Right lobe of liver (tissue), 6 donors: Measurements from ENCODE around the gene NDUFAF5. TPM values are rescaled to one million over a fixed set of nuclear protein-coding genes. Genes with fewer than 3 reads are reported as not detected.

Source experiments
- ATAC-seq, 4 donors: fragments of 200-7000 bp; cut with Tn5 transposase; one replicate each; pipeline ENCODE4 v1.9.1; 2020; ENCODE audit warnings: mild to moderate bottlenecking in 4 of 4, moderate library complexity in 4 of 4
- DNase-seq, 3 donors: peaks; one replicate each; pipeline ENCODE4 v3.0.0-alpha.2; 2020
- H3K27ac ChIP-seq, 3 donors: fragments of 200-600 bp; one replicate each; pipeline ENCODE4 v1.8.0; 2022
- H3K27me3 ChIP-seq, 2 donors: fragments of 200-600 bp; one replicate each; pipeline ENCODE4 v1.8.0; 2022
- H3K36me3 ChIP-seq, 4 donors: fragments of 200-600 bp; sonication (generic) in 1 of 4; one replicate each; pipeline versions ENCODE4 v1.5.1 to v1.8.0; 2017 to 2022; ENCODE audit warnings: control low read depth in 1 of 4
- H3K4me1 ChIP-seq, 4 donors: fragments of 200-600 bp; sonication (generic) in 1 of 4; one replicate each; pipeline versions ENCODE4 v1.5.1 to v1.8.0; 2017 to 2022; ENCODE audit warnings: control low read depth in 1 of 4
- H3K4me3 ChIP-seq, 3 donors: fragments of 200-600 bp; one replicate each; pipeline ENCODE4 v1.8.0; 2022
- H3K9me3 ChIP-seq, 4 donors: fragments of 200-600 bp; sonication (generic) in 1 of 4; one replicate each; pipeline versions ENCODE4 v1.5.1 to v1.8.0; 2017 to 2022; ENCODE audit warnings: control low read depth in 1 of 4
- POLR2A ChIP-seq: fragments of 450-650 bp; IDR thresholded peaks from one replicate; pipeline ENCODE4 v1.6.1; 2017; ENCODE audit warnings: antibody characterized with exemption, mild to moderate bottlenecking
- WGBS: methylation state at CpG from one replicate; pipeline ENCODE4 v1.1.6; 2018; ENCODE audit warnings: low coverage, low lambda C conversion rate; ENCODE audit not compliant: insufficient coverage; ENCODE audit errors: missing lambda C conversion rate; 5-methylcytosine and 5-hydroxymethylcytosine counted together
- intact Hi-C, 2 donors: fragments of 100-400 bp; cut with DNase I; formaldehyde crosslinking; loops; one replicate each; pipeline versions ENCODE4 v1.11.2 to v1.14.1; 2022
- total RNA-seq, 6 experiments: library from RNA; depleted of rRNA in 2 of 6; stranded (reverse); fragments of >200 nt in 2 of 6; fragmentation: NEBNext Ultra II Directional in 3 of 6; extraction: Animal tissue kit (Norgen Biotek cat#: 25700) in 3 of 6; gene quantifications; one replicate each; pipeline versions ENCODE4 v1.1.0 to v1.2.4, GENCODE V29; 2016 to 2023
- TF ChIP-seq, protein P1 (sequence below), 4 donors: fragments of 200-600 bp in 3 of 4; fragments of 450-650 bp in 1 of 4; IDR thresholded peaks; one replicate each; pipeline versions ENCODE4 v1.5.1 to v1.8.0; 2016 to 2022; ENCODE audit warnings: antibody characterized with exemption in 4 of 4, mild to moderate bottlenecking in 2 of 4
- donor health status: DM: no; HTN: yes; CAD: no.
- donor health status: DM: no; HTN: no; CAD: no.
- donor health status: DM: no; HTN: no; CAD: no.
- donor health status: DM: no; HTN: yes; CAD: no.
- donor health status: DM: no; HTN: yes; CAD: no.

NDUFAF5 gene
- total RNA-seq, 6 experiments from 2014 or later = 9.8 to 15.9 (median 11.7) TPM

DNA sequence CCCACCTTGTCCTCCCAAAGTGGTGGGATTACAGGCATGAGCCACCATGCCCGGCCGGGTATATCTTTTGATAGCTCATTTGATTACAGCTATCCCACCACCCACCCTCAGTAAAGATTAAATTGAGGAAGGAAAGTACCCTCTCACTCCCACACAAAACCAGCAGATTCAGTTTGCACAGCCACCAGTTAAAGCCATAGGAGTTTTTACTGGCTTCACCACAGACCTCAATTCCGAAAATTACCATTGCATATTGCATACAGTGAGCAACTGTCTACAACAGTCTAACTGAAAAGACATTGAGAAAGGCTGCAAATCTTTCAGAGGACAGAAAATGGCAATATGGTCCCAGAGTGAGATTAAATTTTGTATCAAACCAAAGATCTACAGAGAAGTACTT lies 35.0 kb upstream of the NDUFAF5 start:
- H3K27ac ChIP-seq = no peak overlapping the region
- H3K36me3 ChIP-seq = peaks cover 0 to 6% (median 3%) of the 10 kb centered on the region in 4 donors
- H3K4me3 ChIP-seq = no peak overlapping the region
- WGBS = 97% methylated on average over 3 of the region's 3 CpGs
- ATAC-seq = no peak
- DNase-seq = no peak
- no peaks in the 10 kb centered on the region for H3K9me3 ChIP-seq
- no peaks in the 10 kb centered on the region for H3K4me1 ChIP-seq
- intact Hi-C loops = no loop called here
- H3K27me3 ChIP-seq = no peaks in the 10 kb centered on the region
- TF ChIP-seq POLR2A = no peak
- TF ChIP-seq, protein P1, sequence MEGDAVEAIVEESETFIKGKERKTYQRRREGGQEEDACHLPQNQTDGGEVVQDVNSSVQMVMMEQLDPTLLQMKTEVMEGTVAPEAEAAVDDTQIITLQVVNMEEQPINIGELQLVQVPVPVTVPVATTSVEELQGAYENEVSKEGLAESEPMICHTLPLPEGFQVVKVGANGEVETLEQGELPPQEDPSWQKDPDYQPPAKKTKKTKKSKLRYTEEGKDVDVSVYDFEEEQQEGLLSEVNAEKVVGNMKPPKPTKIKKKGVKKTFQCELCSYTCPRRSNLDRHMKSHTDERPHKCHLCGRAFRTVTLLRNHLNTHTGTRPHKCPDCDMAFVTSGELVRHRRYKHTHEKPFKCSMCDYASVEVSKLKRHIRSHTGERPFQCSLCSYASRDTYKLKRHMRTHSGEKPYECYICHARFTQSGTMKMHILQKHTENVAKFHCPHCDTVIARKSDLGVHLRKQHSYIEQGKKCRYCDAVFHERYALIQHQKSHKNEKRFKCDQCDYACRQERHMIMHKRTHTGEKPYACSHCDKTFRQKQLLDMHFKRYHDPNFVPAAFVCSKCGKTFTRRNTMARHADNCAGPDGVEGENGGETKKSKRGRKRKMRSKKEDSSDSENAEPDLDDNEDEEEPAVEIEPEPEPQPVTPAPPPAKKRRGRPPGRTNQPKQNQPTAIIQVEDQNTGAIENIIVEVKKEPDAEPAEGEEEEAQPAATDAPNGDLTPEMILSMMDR (IDR thresholded peaks at IDR 0.05) = no peak

DNA sequence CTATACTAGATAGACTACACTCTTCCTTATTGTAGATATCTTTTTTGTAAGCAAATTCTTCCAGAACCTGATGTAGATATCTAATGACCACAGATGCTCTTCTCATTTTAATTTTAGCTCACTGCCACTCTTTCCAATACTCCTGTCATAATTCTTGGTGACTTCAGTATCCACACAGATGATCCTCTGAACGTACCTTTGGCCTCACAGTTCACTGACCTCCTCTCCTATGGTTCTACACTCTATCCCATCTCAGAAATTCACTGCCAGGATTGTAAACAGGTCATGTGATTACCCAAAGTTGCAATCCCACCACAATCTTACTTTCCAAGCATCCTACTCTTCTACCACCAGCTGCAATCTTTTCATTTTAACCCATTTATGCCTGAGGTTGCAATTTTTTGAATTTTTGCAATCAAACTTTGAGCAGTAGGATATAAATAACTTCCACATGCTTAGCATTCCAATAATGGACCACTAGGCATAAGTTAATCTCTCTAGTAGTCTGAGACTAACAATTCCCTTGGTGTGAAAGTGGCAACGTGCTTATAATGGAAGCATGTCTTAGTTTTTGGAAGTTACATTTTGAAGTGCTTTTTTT lies 31.3 kb upstream of the NDUFAF5 start:
- Histone ChIP-seq H3K27ac (no peak overlapping the region), H3K4me3 (no peak overlapping the region), H3K27me3 (no peaks in the 10 kb centered on the region), H3K4me1 (no peaks in the 10 kb centered on the region), H3K9me3 (no peaks in the 10 kb centered on the region), H3K36me3 (peaks cover 0 to 11% (median 7%) of the 10 kb centered on the region in 4 donors)
- ATAC-seq = peak in 2 of 4 donors; percentile 33 to 62
- TF ChIP-seq, protein P1 (IDR thresholded peaks at IDR 0.05) = no peak
- TF ChIP-seq POLR2A = no peak
- intact Hi-C loops = no loop called here
- no peak for DNase-seq
- 65% methylated on average over 2 of the region's 2 CpGs for WGBS

- no peak for ATAC-seq
- no peaks in the 10 kb centered on the region for H3K9me3 ChIP-seq
- peaks cover 0 to 19% (median 9%) of the 10 kb centered on the region in 4 donors for H3K36me3 ChIP-seq
- H3K4me3 ChIP-seq = no peak overlapping the region
- DNase-seq = no peak
- WGBS = 78% methylated on average over 5 of the region's 5 CpGs
- H3K27ac ChIP-seq = no peak overlapping the region
- intact Hi-C loops = no loop called here
- no peaks in the 10 kb centered on the region for H3K4me1 ChIP-seq
- no peak for TF ChIP-seq POLR2A
- TF ChIP-seq, protein P1 (IDR thresholded peaks at IDR 0.05) = no peak
- H3K27me3 ChIP-seq = no peaks in the 10 kb centered on the region
Measured at GRCh38 chr20:13755809-13756208, 29.0 kb upstream of the NDUFAF5 start.

DNA sequence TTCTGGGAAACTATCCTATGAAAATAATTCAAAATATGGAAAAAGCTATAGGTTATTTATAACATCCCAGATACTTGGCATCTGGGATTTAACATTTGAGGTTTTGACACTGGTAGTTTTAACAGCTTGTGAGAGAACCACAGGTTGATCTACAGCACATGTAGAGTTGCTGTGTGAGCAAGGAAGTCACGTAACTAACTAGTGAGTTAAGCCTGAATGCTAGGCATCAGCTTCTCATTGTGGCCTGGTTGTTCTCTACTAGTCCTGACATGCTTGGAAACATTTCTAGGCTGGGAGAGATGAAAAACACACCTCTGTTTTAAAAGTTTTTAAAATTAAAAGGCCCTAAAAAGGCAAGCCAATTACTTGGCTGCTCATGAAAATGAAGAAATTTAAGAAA lies 28.3 kb upstream of the NDUFAF5 start:
- Histone ChIP-seq H3K27me3 (no peaks in the 10 kb centered on the region), H3K4me3 (no peak overlapping the region), H3K27ac (no peak overlapping the region), H3K4me1 (no peaks in the 10 kb centered on the region), H3K36me3 (peaks cover 0 to 19% (median 9%) of the 10 kb centered on the region in 4 donors), H3K9me3 (no peaks in the 10 kb centered on the region)
- 100% methylated on average over 1 of the region's 1 CpG for WGBS
- no peak for ATAC-seq
- TF ChIP-seq, protein P1 (IDR thresholded peaks at IDR 0.05) = no peak
- no peak for TF ChIP-seq POLR2A
- no peak for DNase-seq
- intact Hi-C loops = no loop called here
